AG08395 (cell line): ENCODE measurements around the gene EDIL3.
A peak's percentile ranks its signal among the peaks of the same experiment; 100 is the strongest.
"Not testable (repeated sequence)": the region's sequence is repeated elsewhere in the genome, so short reads cannot be mapped to it uniquely, and the experiment has no call there.

Experiments
- DNase-seq: peaks from one replicate; pipeline ENCODE4 v3.0.0; 2012; ENCODE audit warnings: mixed read lengths, low spot score

Gene EDIL3

GRCh38 chr5:84378961-84379360 lies 5.7 kb downstream of the EDIL3 start:
- DNase-seq = no peak

GRCh38 chr5:84378420-84378819 lies 6.3 kb downstream of the EDIL3 start:
- no peak for DNase-seq

- DNase-seq = no peak
Observed at GRCh38 chr5:84376346-84376745, 8.3 kb downstream of the EDIL3 start.

GRCh38 chr5:84374568-84374967 lies 10.1 kb downstream of the EDIL3 start:
- DNase-seq = no peak

- no peak for DNase-seq
Observed at GRCh38 chr5:84373506-84373905, 11.2 kb downstream of the EDIL3 start.

DNA sequence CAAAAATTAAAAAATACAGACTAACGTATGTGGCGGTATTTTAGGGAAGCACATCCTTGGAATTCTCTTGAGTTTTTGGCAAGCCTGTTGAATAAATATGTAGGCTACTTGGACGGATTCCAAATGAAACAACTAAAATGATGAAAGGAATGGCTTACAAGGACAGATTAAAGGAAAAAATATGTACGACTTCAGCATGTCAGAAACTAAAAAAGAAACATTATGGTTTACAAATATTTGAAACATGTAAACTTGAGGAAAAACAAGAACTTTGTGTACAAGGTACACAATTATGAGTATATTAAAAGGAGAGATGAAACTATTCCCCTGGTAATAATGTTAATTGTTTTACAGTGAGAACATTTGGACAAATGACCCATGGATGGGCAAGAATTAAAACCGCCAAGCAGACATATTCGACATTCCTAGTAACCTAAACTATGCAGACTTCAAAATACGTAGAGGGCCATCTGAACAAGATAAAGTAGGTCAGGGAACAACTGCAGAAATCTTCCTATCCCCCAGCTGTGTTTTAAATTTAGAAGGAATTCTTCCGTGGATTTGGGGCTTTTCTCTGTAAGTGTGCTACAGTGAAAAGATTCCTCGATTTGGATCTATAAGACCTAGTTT lies 12.5 kb downstream of the EDIL3 start:
- DNase-seq = peak; percentile 35

DNA sequence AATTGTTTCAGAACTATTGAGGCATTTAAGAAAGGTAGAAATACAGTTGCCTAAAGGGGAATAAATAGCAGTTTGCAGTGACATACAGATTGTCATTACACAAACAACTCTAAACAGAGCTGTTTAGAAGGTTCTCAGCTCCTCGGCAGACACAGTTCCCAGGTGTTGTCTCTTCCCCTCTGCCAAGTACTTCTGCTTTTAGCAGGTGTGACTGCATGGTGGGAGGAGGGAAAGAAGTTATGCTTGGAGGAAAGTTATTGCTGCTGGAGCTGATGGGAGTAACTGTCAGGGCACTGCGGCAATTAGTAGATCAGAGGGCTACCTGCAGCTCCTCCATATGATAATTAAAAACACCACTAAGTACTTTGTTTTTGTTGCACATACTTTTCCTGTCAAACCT lies 14.5 kb downstream of the EDIL3 start:
- DNase-seq = no peak

DNA sequence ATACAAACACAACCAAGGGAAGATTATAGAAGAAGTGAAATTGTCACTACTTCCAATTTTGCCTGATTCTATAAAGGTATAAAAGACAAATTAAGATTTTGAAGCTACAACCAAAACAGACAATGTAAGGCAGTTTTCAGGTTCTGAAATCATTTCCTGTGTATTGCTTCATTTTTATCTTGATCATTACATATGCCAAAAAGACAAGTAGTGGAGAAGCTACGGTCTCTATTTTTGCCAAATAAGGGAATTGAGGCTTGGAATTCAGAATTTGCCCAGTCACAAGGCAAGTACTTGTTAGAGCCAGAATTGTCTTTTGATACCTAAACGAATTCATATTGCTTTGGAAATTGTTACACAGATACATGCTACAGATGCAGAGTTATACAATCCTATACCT lies 20.6 kb downstream of the EDIL3 start:
- no peak for DNase-seq

- no peak for DNase-seq
Observed at GRCh38 chr5:84362061-84362720, 22.5 kb downstream of the EDIL3 start.

DNA sequence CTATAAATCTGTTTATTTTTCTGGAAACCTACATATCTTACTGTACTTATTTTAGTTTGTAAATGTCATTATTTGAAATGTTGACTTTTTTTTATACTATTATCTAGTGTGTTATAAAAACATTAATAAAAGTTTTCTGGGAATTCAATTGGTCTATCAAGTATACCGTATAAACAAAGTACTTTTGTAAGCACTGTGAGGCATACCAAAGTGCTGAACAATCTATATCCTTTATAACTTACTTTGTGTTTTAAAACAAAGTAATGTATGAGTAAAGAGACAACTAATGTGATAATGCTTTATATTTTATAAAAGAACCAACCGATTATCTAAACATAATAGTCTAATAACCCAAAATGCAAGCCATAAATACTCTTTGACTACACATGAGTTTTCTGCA lies 23.1 kb downstream of the EDIL3 start:
- DNase-seq = no peak

DNA sequence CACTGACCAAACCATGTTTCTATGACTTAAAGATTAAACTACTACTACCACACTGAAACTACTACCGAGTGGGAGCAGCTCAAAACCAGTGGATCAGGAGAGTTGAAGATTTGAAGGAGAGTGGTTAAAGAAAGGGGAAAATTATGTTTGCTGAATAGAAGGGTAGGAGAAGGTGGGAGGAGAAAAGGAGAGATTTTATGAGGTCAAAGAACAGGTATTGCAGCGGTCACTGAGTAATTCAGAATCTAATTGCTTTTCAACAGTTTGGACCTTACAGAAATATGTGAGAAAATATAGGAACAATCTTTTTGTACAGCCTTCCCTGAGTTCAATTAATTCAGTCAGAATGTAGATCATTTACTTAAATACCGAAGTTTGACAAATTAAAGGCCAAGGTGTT lies 24.6 kb downstream of the EDIL3 start:
- DNase-seq = no peak

GRCh38 chr5:84354101-84354500 lies 30.6 kb downstream of the EDIL3 start:
- no peak for DNase-seq

- no peak for DNase-seq
Observed at GRCh38 chr5:84344788-84345187, 39.9 kb downstream of the EDIL3 start.

DNA sequence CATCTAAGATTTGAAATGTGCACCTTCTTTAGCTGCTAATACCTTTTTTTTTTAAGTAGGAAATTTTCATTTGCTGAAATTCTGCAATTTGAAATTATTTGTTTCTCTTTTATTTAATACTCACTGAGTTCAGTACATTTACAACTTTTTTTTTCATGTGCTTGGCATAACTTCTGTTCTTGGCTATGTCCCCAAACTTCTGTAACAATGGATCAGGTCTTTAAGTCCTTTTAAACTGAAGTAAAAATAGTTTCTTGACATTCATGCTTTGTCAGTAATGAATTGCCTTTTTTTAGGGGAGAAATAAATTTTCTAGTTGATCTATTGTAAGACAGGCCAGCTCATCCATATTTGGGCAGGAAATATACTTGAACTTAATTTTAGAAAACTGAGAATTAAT lies 41.5 kb downstream of the EDIL3 start:
- no peak for DNase-seq

DNA sequence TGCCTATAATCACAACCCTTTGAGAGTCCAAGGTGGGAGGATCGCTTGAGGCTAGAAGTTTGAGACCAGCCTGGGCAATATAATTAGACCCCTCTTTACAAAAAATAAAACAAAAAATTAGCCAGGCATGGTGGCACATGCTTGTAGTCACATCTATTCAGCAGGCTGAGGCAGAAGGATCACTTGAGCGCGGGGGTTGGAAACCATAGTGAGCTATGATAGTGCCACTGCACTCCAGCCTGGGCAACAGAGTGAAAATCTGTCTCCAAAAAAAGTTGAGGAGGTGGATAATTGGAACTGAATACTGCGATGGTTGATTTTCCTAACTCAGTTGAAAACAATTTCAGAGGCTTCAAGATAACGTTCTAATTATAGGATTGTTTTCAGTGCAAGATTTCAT lies 52.6 kb downstream of the EDIL3 start:
- DNase-seq = no peak

DNA sequence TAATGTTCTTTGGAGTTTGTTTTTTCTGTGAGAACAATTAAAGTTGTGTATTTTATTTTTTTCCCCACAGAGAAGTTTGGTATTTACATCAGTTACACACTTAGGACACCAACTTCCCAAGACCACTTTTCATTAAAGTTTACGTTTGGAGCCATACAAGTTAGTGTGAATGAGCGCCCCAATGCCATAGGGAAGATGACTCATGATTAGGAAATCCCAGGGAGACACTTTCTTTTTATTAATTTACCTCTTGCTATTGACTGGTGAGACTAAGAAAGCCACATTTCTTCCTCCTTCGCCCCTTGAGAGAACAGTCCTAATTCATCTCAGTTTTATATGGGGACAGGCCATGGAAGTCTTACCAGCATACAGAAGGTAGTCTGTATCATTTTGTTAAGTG lies 57.1 kb downstream of the EDIL3 start:
- no peak for DNase-seq

DNA sequence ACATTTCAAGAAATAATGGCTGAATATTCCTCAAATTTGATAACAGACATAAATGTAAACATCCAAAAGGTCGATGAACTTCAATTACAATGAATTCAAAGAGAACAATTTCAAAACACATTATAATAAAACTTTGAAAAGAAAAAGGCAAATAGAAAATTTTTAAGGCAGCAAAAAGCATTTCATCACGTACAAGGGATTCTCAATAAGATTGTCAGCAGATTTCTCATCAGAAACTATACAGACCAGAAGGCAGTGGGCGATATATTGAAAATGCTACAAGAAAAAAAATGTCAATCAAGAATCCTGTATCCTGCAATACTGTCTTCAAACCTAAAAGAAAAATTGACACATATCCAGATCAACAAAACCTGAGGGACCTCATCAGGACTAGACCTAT lies 62.0 kb downstream of the EDIL3 start:
- no peak for DNase-seq

- not testable (repeated sequence) for DNase-seq
Observed at GRCh38 chr5:84317826-84318225, 66.9 kb downstream of the EDIL3 start.

- DNase-seq = not testable (repeated sequence)
Observed at GRCh38 chr5:84312280-84312679, 72.4 kb downstream of the EDIL3 start.

- DNase-seq = not testable (repeated sequence)
Observed at GRCh38 chr5:84309850-84310249, 74.8 kb downstream of the EDIL3 start.

DNA sequence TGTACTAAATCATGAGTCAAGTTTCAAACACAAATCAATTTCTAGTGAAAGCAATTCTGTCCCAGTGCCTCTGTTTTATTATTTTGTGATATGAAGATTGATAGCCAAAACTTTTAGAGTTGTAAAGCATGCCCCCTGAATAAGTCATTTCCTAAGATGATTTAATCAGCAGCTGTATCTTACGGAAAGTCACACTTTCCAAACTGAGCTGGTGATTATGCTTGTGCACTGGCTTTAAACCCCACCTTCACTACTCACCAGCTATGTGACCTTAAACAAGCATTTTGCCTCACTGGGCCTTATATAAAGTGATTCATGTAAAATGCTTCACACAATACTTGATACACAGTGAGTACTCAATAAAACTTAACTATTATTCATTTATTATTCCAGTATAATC lies 78.1 kb downstream of the EDIL3 start:
- no peak for DNase-seq

- no peak for DNase-seq
Observed at GRCh38 chr5:84304599-84304998, 80.1 kb downstream of the EDIL3 start.

- DNase-seq = no peak
Observed at GRCh38 chr5:84303315-84303714, 81.4 kb downstream of the EDIL3 start.

DNA sequence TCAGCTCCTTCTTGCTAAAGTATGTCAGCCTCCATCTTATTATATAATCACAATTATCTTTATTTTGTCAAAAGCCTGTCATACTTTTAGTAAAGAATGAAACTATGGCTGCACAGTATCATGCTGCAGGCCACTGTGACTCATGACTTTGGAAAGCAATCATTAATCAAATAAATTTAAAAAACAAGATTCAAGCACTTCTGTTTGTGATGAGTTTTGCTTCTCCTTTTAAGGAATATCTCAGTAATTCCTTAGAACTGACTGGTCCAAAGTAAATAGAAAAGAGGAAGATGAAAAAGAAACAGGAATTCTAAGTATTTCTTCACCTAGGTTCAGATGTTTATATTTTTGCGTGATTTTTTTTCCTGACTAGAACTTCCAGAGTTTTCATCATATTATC lies 83.1 kb downstream of the EDIL3 start:
- no peak for DNase-seq
